Hepatocyte (in vitro differentiated cells): ENCODE measurements around the gene NCOA3. TPM values are rescaled to one million over a fixed set of nuclear protein-coding genes. Genes with fewer than 3 reads are reported as not detected.

Experiments
- DNase-seq: peaks from one replicate; pipeline ENCODE4 v3.0.0-alpha.2; 2016; ENCODE audit warnings: low spot score
- H2AFZ ChIP-seq: fragments of 200-600 bp; sonication (generic); 2 replicates; pipeline ENCODE4 v1.6.0; 2016; ENCODE audit warnings: antibody characterized with exemption, mild to moderate bottlenecking
- H3K27ac ChIP-seq: fragments of 200-600 bp; sonication (generic); 2 replicates; pipeline ENCODE4 v1.5.1; 2016; ENCODE audit warnings: mild to moderate bottlenecking
- H3K27me3 ChIP-seq: fragments of 200-600 bp; sonication (generic); 2 replicates; pipeline ENCODE4 v1.6.1; 2016
- H3K36me3 ChIP-seq: fragments of 200-600 bp; sonication (generic); replicated peaks from 2 replicates; pipeline ENCODE4 v1.5.1; 2016; ENCODE audit warnings: low read depth; ENCODE audit not compliant: insufficient read depth
- H3K4me1 ChIP-seq: fragments of 200-600 bp; sonication (generic); 2 replicates; pipeline ENCODE4 v1.5.1; 2016; ENCODE audit warnings: mild to moderate bottlenecking, moderate library complexity; ENCODE audit not compliant: insufficient read depth
- H3K4me2 ChIP-seq: fragments of 200-600 bp; sonication (generic); 2 replicates; pipeline ENCODE4 v1.6.0; 2016
- H3K4me3 ChIP-seq: fragments of 200-600 bp; sonication (generic); 2 replicates; pipeline ENCODE4 v1.5.1; 2016; ENCODE audit warnings: mild to moderate bottlenecking
- H3K79me2 ChIP-seq: fragments of 200-600 bp; sonication (generic); 2 replicates; pipeline ENCODE4 v1.6.0; 2017; ENCODE audit warnings: mild to moderate bottlenecking
- H3K9me2 ChIP-seq: fragments of 200-600 bp; sonication (generic); replicated peaks from 2 replicates; pipeline ENCODE4 v1.6.0; 2017; ENCODE audit warnings: mild to moderate bottlenecking; ENCODE audit not compliant: insufficient read depth
- H3K9me3 ChIP-seq: fragments of 200-600 bp; sonication (generic); 2 replicates; pipeline ENCODE4 v1.5.1; 2016; ENCODE audit warnings: low read depth, mild to moderate bottlenecking
- H4K20me1 ChIP-seq: fragments of 200-600 bp; sonication (generic); 2 replicates; pipeline ENCODE4 v1.6.0; 2016; ENCODE audit warnings: mild to moderate bottlenecking; ENCODE audit not compliant: insufficient read depth, poor library complexity, severe bottlenecking
- EZH2 ChIP-seq: fragments of 200-600 bp; sonication (generic); IDR thresholded peaks from 2 replicates; pipeline ENCODE4 v1.6.1; 2016; ENCODE audit warnings: antibody characterized with exemption, mild to moderate bottlenecking, borderline replicate concordance
- EZH2phosphoT487 ChIP-seq: fragments of 200-600 bp; sonication (generic); IDR thresholded peaks from one replicate; pipeline ENCODE4 v1.6.1; 2018; ENCODE audit warnings: antibody characterized with exemption, mild to moderate bottlenecking, low read depth, moderate library complexity; ENCODE audit not compliant: unreplicated experiment, severe bottlenecking
- WGBS: methylation state at CpG from one replicate; pipeline ENCODE4 v1.1.6; 2016; ENCODE audit warnings: low lambda C conversion rate; ENCODE audit errors: missing lambda C conversion rate; 5-methylcytosine and 5-hydroxymethylcytosine counted together
- polyA plus RNA-seq: library from polyadenylated mRNA; unstranded; fragments of >200 nt; fragmentation: Nextera tagmentation; extraction: Ambion mirVana; gene quantifications from 2 replicates; pipeline ENCODE4 v1.2.1, GENCODE V29; 2016
- total RNA-seq: library from RNA; depleted of rRNA; stranded (reverse); fragments of >200 nt; gene quantifications from 2 replicates; pipeline ENCODE4 v1.2.3, GENCODE V29; 2014
- TF ChIP-seq, protein P1 (sequence below): fragments of 200-600 bp; sonication (generic); IDR thresholded peaks from 2 replicates; pipeline ENCODE4 v1.5.1; 2016; ENCODE audit warnings: antibody characterized with exemption, mild to moderate bottlenecking; ENCODE audit not compliant: poor library complexity

NCOA3 gene
- total and polyA plus RNA-seq, 2 experiments from 2014 or later = 12.7 to 28.6 TPM

GRCh38 chr20:47653869-47654268 is 152.2 kb downstream of the NCOA3 start:
- H3K4me1 ChIP-seq = no peaks in the 10 kb centered on the region
- no peaks in the 10 kb centered on the region for H3K27me3 ChIP-seq
- no peak overlapping the region for H2AFZ ChIP-seq
- no peaks in the 10 kb centered on the region for H4K20me1 ChIP-seq
- no peaks in the 10 kb centered on the region for H3K79me2 ChIP-seq
- no peaks in the 10 kb centered on the region for H3K9me2 ChIP-seq
- no peak overlapping the region for H3K4me3 ChIP-seq
- H3K36me3 ChIP-seq = no peaks in the 10 kb centered on the region
- H3K4me2 ChIP-seq = no peak overlapping the region
- no peaks in the 10 kb centered on the region for H3K9me3 ChIP-seq
- 89% methylated on average over 2 of the region's 2 CpGs for WGBS
- H3K27ac ChIP-seq = no peak overlapping the region
- no peak for TF ChIP-seq EZH2
- TF ChIP-seq, protein P1, sequence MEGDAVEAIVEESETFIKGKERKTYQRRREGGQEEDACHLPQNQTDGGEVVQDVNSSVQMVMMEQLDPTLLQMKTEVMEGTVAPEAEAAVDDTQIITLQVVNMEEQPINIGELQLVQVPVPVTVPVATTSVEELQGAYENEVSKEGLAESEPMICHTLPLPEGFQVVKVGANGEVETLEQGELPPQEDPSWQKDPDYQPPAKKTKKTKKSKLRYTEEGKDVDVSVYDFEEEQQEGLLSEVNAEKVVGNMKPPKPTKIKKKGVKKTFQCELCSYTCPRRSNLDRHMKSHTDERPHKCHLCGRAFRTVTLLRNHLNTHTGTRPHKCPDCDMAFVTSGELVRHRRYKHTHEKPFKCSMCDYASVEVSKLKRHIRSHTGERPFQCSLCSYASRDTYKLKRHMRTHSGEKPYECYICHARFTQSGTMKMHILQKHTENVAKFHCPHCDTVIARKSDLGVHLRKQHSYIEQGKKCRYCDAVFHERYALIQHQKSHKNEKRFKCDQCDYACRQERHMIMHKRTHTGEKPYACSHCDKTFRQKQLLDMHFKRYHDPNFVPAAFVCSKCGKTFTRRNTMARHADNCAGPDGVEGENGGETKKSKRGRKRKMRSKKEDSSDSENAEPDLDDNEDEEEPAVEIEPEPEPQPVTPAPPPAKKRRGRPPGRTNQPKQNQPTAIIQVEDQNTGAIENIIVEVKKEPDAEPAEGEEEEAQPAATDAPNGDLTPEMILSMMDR = no peak
- no peak for TF ChIP-seq EZH2phosphoT487
- DNase-seq = no peak

- H3K27ac ChIP-seq = no peak overlapping the region
- 100% methylated on average over 1 of the region's 1 CpG for WGBS
- TF ChIP-seq EZH2phosphoT487 (no peak), EZH2 (no peak)
- TF ChIP-seq, protein P1 = no peak
- no peaks in the 10 kb centered on the region for H3K4me1 ChIP-seq
- H4K20me1 ChIP-seq = no peaks in the 10 kb centered on the region
- no peaks in the 10 kb centered on the region for H3K9me2 ChIP-seq
- no peak overlapping the region for H3K4me3 ChIP-seq
- no peaks in the 10 kb centered on the region for H3K79me2 ChIP-seq
- no peak for DNase-seq
- H3K36me3 ChIP-seq = no peaks in the 10 kb centered on the region
- H2AFZ ChIP-seq = no peak overlapping the region
- H3K4me2 ChIP-seq = no peak overlapping the region
- H3K9me3 ChIP-seq = no peaks in the 10 kb centered on the region
- no peaks in the 10 kb centered on the region for H3K27me3 ChIP-seq
These were observed 152.7 kb downstream of the NCOA3 start for GRCh38 chr20:47654370-47654769.

- DNase-seq = no peak
- TF ChIP-seq, protein P1 = no peak
- no peak for TF ChIP-seq EZH2phosphoT487
- no peak for TF ChIP-seq EZH2
- Histone ChIP-seq H3K4me3 (no peak overlapping the region), H2AFZ (no peak overlapping the region), H4K20me1 (no peaks in the 10 kb centered on the region), H3K27ac (no peak overlapping the region), H3K27me3 (no peaks in the 10 kb centered on the region), H3K4me1 (no peaks in the 10 kb centered on the region), H3K79me2 (no peaks in the 10 kb centered on the region), H3K9me2 (no peaks in the 10 kb centered on the region), H3K4me2 (no peak overlapping the region), H3K9me3 (no peaks in the 10 kb centered on the region), H3K36me3 (no peaks in the 10 kb centered on the region)
These were observed 153.9 kb downstream of the NCOA3 start for GRCh38 chr20:47655635-47656034.

DNA sequence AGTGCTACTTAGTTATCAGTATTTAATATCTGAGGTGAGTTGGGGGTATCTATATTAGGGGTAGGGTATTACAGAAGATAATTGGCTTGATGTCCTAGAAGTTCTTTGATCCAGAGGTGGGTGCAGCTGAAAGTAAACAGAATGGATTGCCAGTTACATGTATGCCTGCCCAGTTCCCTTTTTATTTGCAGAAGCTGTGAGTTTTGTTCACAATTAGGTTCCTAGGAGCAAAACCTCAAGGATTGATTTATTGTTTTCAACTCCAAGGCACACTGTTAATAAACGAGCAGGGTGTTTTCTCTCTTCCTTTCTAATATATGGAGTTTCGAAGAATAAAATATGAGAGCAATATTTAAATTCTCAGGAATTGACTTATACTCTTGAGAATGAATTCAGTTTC is 154.6 kb downstream of the NCOA3 start:
- H3K9me3 ChIP-seq = no peaks in the 10 kb centered on the region
- no peaks in the 10 kb centered on the region for H3K79me2 ChIP-seq
- no peaks in the 10 kb centered on the region for H3K4me1 ChIP-seq
- H3K4me3 ChIP-seq = no peak overlapping the region
- no peak overlapping the region for H3K27ac ChIP-seq
- H2AFZ ChIP-seq = no peak overlapping the region
- H3K36me3 ChIP-seq = no peaks in the 10 kb centered on the region
- no peak for DNase-seq
- H3K4me2 ChIP-seq = no peak overlapping the region
- TF ChIP-seq, protein P1 = no peak
- no peak for TF ChIP-seq EZH2phosphoT487
- no peak for TF ChIP-seq EZH2
- no peaks in the 10 kb centered on the region for H3K27me3 ChIP-seq
- H3K9me2 ChIP-seq = no peaks in the 10 kb centered on the region
- H4K20me1 ChIP-seq = no peaks in the 10 kb centered on the region
- WGBS = 80% methylated on average over 2 of the region's 2 CpGs
